WTC11 (cell line): Measurements from ENCODE around the gene SIM2. TPM values are rescaled to one million over a fixed set of nuclear protein-coding genes. Genes with fewer than 3 reads are reported as not detected.

Source experiments
- ATAC-seq: fragments of 200-7000 bp; cut with Tn5 transposase; 2 replicates; pipeline ENCODE4 v1.10.0; 2021; ENCODE audit warnings: mild to moderate bottlenecking, moderate library complexity
- CTCF ChIA-PET: fragments of 300-600 bp; sonication (Branson Sonifier 250); formaldehyde crosslinking; loops from one replicate; lab custom pipeline; 2021; ENCODE audit warnings: antibody characterized with exemption; lab: Charles Lee
- POLR2A ChIA-PET: fragments of 350-600 bp; sonication (Branson Sonifier 250); formaldehyde crosslinking; loops from one replicate; lab custom pipeline; 2021; ENCODE audit warnings: antibody characterized with exemption; lab: Charles Lee
- DNase-seq: peaks from one replicate; pipeline ENCODE4 v3.0.0; 2021; ENCODE audit warnings: low spot score
- H3K27ac Mint-ChIP-seq: 2 replicates; pipeline ENCODE4 v1.8.0; 2021; ENCODE audit warnings: mixed read lengths
- H3K27me3 Mint-ChIP-seq: 2 replicates; pipeline ENCODE4 v1.8.0; 2021; ENCODE audit warnings: low read depth, mild to moderate bottlenecking, moderate library complexity, mixed read lengths
- H3K36me3 Mint-ChIP-seq: 2 replicates; pipeline ENCODE4 v1.8.0; 2021; ENCODE audit warnings: mixed read lengths
- H3K4me1 Mint-ChIP-seq: 2 replicates; pipeline ENCODE4 v1.8.0; 2022; ENCODE audit warnings: mixed read lengths
- H3K4me3 Mint-ChIP-seq: 2 replicates; pipeline ENCODE4 v1.8.0; 2021; ENCODE audit warnings: mild to moderate bottlenecking, moderate library complexity, mixed read lengths
- H3K9me3 Mint-ChIP-seq: 2 replicates; pipeline ENCODE4 v1.8.0; 2021; ENCODE audit warnings: mixed read lengths
- ELF4 ChIP-seq: sonication (generic); formaldehyde crosslinking; IDR thresholded peaks from 2 replicates; pipeline ENCODE4 v1.8.1; 2022; ENCODE audit warnings: low read depth, mild to moderate bottlenecking, moderate library complexity, missing genetic modification reagents
- ESRRA ChIP-seq: sonication (generic); formaldehyde crosslinking; IDR thresholded peaks from 2 replicates; pipeline ENCODE4 v1.8.1; 2022; ENCODE audit warnings: mild to moderate bottlenecking, missing genetic modification reagents, borderline replicate concordance
- FOXP1 ChIP-seq: sonication (generic); formaldehyde crosslinking; IDR thresholded peaks from 2 replicates; pipeline ENCODE4 v1.8.0; 2022; ENCODE audit warnings: missing genetic modification reagents, mild to moderate bottlenecking, moderate library complexity, borderline replicate concordance
- JUN ChIP-seq: sonication (generic); formaldehyde crosslinking; IDR thresholded peaks from 2 replicates; pipeline ENCODE4 v1.8.0; 2023; ENCODE audit warnings: mild to moderate bottlenecking, missing genetic modification reagents
- MXD4 ChIP-seq: fragments of 250-450 bp; sonication (Bioruptor Pico); IDR thresholded peaks from 2 replicates; pipeline ENCODE4 v1.8.0; 2021; ENCODE audit warnings: mild to moderate bottlenecking, moderate library complexity, borderline replicate concordance
- NFATC4 ChIP-seq: fragments of 250-450 bp; sonication (Bioruptor Pico); IDR thresholded peaks from 2 replicates; pipeline ENCODE4 v1.9.0; 2021; ENCODE audit warnings: mild to moderate bottlenecking
- NFYB ChIP-seq: sonication (generic); formaldehyde crosslinking; conservative IDR thresholded peaks from 2 replicates; pipeline ENCODE4 v1.8.0; 2022; ENCODE audit warnings: low read depth, missing genetic modification reagents
- NR2C2 ChIP-seq: sonication (generic); formaldehyde crosslinking; IDR thresholded peaks from 2 replicates; pipeline ENCODE4 v1.8.0; 2022; ENCODE audit warnings: mild to moderate bottlenecking, missing genetic modification reagents
- RELA ChIP-seq: sonication (generic); formaldehyde crosslinking; IDR thresholded peaks from 2 replicates; pipeline ENCODE4 v1.8.1; 2022; ENCODE audit warnings: missing genetic modification reagents, mild to moderate bottlenecking, borderline replicate concordance
- SOX15 ChIP-seq: fragments of 250-450 bp; sonication (Bioruptor Pico); IDR thresholded peaks from 2 replicates; pipeline ENCODE4 v1.9.0; 2021; ENCODE audit warnings: mild to moderate bottlenecking
- TEAD1 ChIP-seq: sonication (generic); formaldehyde crosslinking; IDR thresholded peaks from 2 replicates; pipeline ENCODE4 v1.8.0; 2022; ENCODE audit warnings: mild to moderate bottlenecking, missing genetic modification reagents
- ZNF138 ChIP-seq: sonication (generic); formaldehyde crosslinking; conservative IDR thresholded peaks from 2 replicates; pipeline ENCODE4 v1.8.1; 2022; ENCODE audit warnings: mild to moderate bottlenecking, moderate library complexity, missing genetic modification reagents
- ZNF219 ChIP-seq: sonication (generic); formaldehyde crosslinking; IDR thresholded peaks from 2 replicates; pipeline ENCODE4 v1.8.0; 2023; ENCODE audit warnings: missing genetic modification reagents, mild to moderate bottlenecking, borderline replicate concordance
- ZNF232 ChIP-seq: sonication (generic); formaldehyde crosslinking; IDR thresholded peaks from 2 replicates; pipeline ENCODE4 v1.8.0; 2022; ENCODE audit warnings: mild to moderate bottlenecking, missing genetic modification reagents
- ZNF263 ChIP-seq: sonication (generic); formaldehyde crosslinking; IDR thresholded peaks from 2 replicates; pipeline ENCODE4 v1.8.1; 2022; ENCODE audit warnings: low read depth, mild to moderate bottlenecking, moderate library complexity, missing genetic modification reagents
- ZNF396 ChIP-seq: fragments of 250-450 bp; sonication (Bioruptor Pico); IDR thresholded peaks from 2 replicates; pipeline ENCODE4 v1.8.0; 2021; ENCODE audit warnings: mild to moderate bottlenecking, moderate library complexity, borderline replicate concordance
- ZNF416 ChIP-seq: fragments of 250-450 bp; sonication (Bioruptor Pico); IDR thresholded peaks from 2 replicates; pipeline ENCODE4 v1.9.0; 2021; ENCODE audit warnings: mild to moderate bottlenecking, inconsistent platforms
- total RNA-seq: library from RNA; stranded (reverse); gene quantifications from 3 replicates; pipeline ENCODE4 v1.2.3, GENCODE V29; 2021
- TF ChIP-seq, protein P1 (sequence below): fragments of 250-450 bp; sonication (Bioruptor Pico); IDR thresholded peaks from 2 replicates; pipeline ENCODE4 v1.9.0; 2021; ENCODE audit warnings: moderate library complexity, mild to moderate bottlenecking, inconsistent platforms, borderline replicate concordance
- TF ChIP-seq, protein P2 (sequence below): sonication (generic); formaldehyde crosslinking; IDR thresholded peaks from 2 replicates; pipeline ENCODE4 v1.8.1; 2023; ENCODE audit warnings: mild to moderate bottlenecking, missing genetic modification reagents, moderate library complexity
- TF ChIP-seq, protein P3 (sequence below): sonication (generic); formaldehyde crosslinking; IDR thresholded peaks from 2 replicates; pipeline ENCODE4 v1.8.1; 2022; ENCODE audit warnings: missing genetic modification reagents, borderline replicate concordance
- TF ChIP-seq, protein P4 (sequence below): sonication (generic); formaldehyde crosslinking; conservative IDR thresholded peaks from 2 replicates; pipeline ENCODE4 v1.8.1; 2022; ENCODE audit warnings: mild to moderate bottlenecking, missing genetic modification reagents
- TF ChIP-seq, protein P5 (sequence below): fragments of 250-450 bp; sonication (Bioruptor Pico); IDR thresholded peaks from 2 replicates; pipeline ENCODE4 v1.9.0; 2021; ENCODE audit warnings: mild to moderate bottlenecking

SIM2 gene
- total RNA-seq, 1 experiment from 2014 or later, result 0.17 TPM

DNA sequence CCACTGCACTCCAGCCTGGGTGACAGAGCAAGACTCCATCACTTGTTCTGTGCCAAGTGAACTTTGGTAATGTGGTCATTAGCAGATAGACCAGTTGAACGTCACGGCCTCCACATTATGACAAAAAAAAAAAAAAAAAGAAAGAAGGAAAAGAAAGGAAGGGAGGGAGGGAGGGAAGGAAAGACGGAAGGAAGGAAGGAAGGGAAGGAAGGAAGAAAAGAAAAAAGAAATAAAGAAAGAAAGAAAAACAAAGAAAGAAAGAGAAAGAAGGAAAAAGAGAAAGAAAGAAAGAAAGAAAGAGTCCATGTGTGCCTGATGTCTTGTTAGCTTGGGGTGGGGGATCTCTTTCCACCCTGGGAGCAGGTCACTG lies 45.3 kb downstream of the SIM2 start:
- POLR2A ChIA-PET, result no interaction called here
- Mint-ChIP-seq H3K36me3 (no peaks in the 10 kb centered on the region), H3K27ac (no peak overlapping the region), H3K4me3 (no peak overlapping the region), H3K27me3 (peaks cover 27% of the 10 kb centered on the region), H3K9me3 (no peaks in the 10 kb centered on the region)
- no peak for DNase-seq
- CTCF ChIA-PET, result interaction anchor here (0.6 to 3.0 kb wide), 5 partner anchors 16 to 335 kb away, joined by 3 to 12 read pairs (median 4); no protein-coding TSS in a partner anchor
- ATAC-seq, result no peak
- no peak for TF ChIP-seq NFYB (CRISPR knock-in tag)
- no peak for TF ChIP-seq MXD4 (CRISPR knock-in tag)
- TF ChIP-seq ELF4 (CRISPR knock-in tag), result no peak
- TF ChIP-seq, all 79 proteins: peak for 0
- peaks cover 18% of the 10 kb centered on the region for H3K4me1 Mint-ChIP-seq

DNA sequence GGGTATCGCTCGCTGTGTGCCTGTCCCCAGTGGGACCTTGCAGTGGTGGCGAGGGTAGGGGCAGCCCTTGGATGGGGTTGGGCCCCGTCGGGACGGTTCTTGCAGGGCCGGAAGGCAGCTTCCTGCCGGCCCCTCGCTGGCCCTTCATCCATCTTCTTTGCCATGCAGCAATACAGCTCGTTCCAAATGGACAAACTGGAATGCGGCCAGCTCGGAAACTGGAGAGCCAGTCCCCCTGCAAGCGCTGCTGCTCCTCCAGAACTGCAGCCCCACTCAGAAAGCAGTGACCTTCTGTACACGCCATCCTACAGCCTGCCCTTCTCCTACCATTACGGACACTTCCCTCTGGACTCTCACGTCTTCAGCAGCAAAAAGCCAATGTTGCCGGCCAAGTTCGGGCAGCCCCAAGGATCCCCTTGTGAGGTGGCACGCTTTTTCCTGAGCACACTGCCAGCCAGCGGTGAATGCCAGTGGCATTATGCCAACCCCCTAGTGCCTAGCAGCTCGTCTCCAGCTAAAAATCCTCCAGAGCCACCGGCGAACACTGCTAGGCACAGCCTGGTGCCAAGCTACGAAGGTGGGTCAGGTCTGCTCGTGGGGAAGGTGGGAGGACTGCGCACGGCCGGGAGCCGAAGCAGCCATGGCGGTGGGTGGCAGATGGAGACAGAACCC lies 45.8 kb downstream of the SIM2 start:
- H3K4me1 Mint-ChIP-seq, result peaks cover 24% of the 10 kb centered on the region
- peaks cover 32% of the 10 kb centered on the region for H3K27me3 Mint-ChIP-seq
- CTCF ChIA-PET, result interaction anchor here (0.6 to 3.0 kb wide), 5 partner anchors 10 to 335 kb away, joined by 3 to 12 read pairs (median 3); no protein-coding TSS in a partner anchor
- H3K36me3 Mint-ChIP-seq, result no peaks in the 10 kb centered on the region
- H3K4me3 Mint-ChIP-seq, result no peak overlapping the region
- no peak overlapping the region for H3K27ac Mint-ChIP-seq
- ATAC-seq, result no peak
- DNase-seq, result no peak
- no peak for TF ChIP-seq ESRRA (CRISPR knock-in tag)
- TF ChIP-seq, protein P1, sequence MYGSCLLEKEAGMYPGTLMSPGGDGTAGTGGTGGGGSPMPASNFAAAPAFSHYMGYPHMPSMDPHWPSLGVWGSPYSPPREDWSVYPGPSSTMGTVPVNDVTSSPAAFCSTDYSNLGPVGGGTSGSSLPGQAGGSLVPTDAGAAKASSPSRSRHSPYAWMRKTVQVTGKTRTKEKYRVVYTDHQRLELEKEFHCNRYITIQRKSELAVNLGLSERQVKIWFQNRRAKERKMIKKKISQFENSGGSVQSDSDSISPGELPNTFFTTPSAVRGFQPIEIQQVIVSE, result no peak
- TF ChIP-seq, protein P2, sequence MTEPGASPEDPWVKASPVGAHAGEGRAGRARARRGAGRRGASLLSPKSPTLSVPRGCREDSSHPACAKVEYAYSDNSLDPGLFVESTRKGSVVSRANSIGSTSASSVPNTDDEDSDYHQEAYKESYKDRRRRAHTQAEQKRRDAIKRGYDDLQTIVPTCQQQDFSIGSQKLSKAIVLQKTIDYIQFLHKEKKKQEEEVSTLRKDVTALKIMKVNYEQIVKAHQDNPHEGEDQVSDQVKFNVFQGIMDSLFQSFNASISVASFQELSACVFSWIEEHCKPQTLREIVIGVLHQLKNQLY (CRISPR knock-in tag), result no peak
- TF ChIP-seq ZNF232 (CRISPR knock-in tag), result no peak
- no peak for TF ChIP-seq ZNF219 (CRISPR knock-in tag)
- no peak for TF ChIP-seq FOXP1 (CRISPR knock-in tag)
- TF ChIP-seq MXD4 (CRISPR knock-in tag), result no peak
- no peak for TF ChIP-seq TEAD1 (CRISPR knock-in tag)
- TF ChIP-seq ZNF138 (CRISPR knock-in tag), result no peak
- TF ChIP-seq ZNF263 (CRISPR knock-in tag), result no peak
- TF ChIP-seq ZNF396 (CRISPR knock-in tag), result no peak
- TF ChIP-seq SOX15 (CRISPR knock-in tag), result no peak
- TF ChIP-seq RELA (CRISPR knock-in tag), result no peak
- TF ChIP-seq, protein P3, sequence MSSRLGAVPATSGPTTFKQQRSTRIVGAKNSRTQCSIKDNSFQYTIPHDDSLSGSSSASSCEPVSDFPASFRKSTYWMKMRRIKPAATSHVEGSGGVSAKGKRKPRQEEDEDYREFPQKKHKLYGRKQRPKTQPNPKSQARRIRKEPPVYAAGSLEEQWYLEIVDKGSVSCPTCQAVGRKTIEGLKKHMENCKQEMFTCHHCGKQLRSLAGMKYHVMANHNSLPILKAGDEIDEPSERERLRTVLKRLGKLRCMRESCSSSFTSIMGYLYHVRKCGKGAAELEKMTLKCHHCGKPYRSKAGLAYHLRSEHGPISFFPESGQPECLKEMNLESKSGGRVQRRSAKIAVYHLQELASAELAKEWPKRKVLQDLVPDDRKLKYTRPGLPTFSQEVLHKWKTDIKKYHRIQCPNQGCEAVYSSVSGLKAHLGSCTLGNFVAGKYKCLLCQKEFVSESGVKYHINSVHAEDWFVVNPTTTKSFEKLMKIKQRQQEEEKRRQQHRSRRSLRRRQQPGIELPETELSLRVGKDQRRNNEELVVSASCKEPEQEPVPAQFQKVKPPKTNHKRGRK (CRISPR knock-in tag), result no peak
- TF ChIP-seq JUN (CRISPR knock-in tag), result no peak
- no peak for TF ChIP-seq NR2C2 (CRISPR knock-in tag)
- no peak for TF ChIP-seq NFATC4 (CRISPR knock-in tag)
- TF ChIP-seq, protein P4, sequence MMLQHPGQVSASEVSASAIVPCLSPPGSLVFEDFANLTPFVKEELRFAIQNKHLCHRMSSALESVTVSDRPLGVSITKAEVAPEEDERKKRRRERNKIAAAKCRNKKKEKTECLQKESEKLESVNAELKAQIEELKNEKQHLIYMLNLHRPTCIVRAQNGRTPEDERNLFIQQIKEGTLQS (CRISPR knock-in tag), result no peak
- no peak for TF ChIP-seq ZNF416 (CRISPR knock-in tag)
- TF ChIP-seq, protein P5, sequence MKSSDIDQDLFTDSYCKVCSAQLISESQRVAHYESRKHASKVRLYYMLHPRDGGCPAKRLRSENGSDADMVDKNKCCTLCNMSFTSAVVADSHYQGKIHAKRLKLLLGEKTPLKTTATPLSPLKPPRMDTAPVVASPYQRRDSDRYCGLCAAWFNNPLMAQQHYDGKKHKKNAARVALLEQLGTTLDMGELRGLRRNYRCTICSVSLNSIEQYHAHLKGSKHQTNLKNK, result no peak
- H3K9me3 Mint-ChIP-seq, result no peaks in the 10 kb centered on the region
- POLR2A ChIA-PET, result no interaction called here
